ENCODE results near the gene FRMD7.
"Not testable (repeated sequence)": the region's sequence is repeated elsewhere in the genome, so short reads cannot be mapped to it uniquely, and the experiment has no call there.

Gene FRMD7

GRCh38 chrX:132101206-132101605 lies 26.6 kb downstream of the FRMD7 start:
- H3K27me3 ChIP-seq (ENCODE audit: control insufficient read depth, insufficient read depth, low read length), result no peaks in the 10 kb centered on the region
- no peak overlapping the region for H3K9ac ChIP-seq
- TF ChIP-seq CTCF (IDR thresholded peaks at IDR 0.05), result no peak
- H3K79me2 ChIP-seq, result no peaks in the 10 kb centered on the region
- H3K36me3 ChIP-seq (ENCODE audit: control insufficient read depth, insufficient read depth, low read length), result no peaks in the 10 kb centered on the region
- H3K4me3 ChIP-seq (ENCODE audit: low read depth, low read length), result no peak overlapping the region
- H3K4me2 ChIP-seq (ENCODE audit: low read length), result no peak overlapping the region
- no peaks in the 10 kb centered on the region for H3K4me1 ChIP-seq
- H2AFZ ChIP-seq, result no peak overlapping the region
- no peaks in the 10 kb centered on the region for H3K9me3 ChIP-seq (ENCODE audit: control insufficient read depth, low read length)
- no peak overlapping the region for H3K27ac ChIP-seq

- H3K36me3 ChIP-seq (ENCODE audit: control insufficient read depth, insufficient read depth, low read length); H3K4me1 ChIP-seq; H3K4me2 ChIP-seq (ENCODE audit: low read length); H2AFZ ChIP-seq; H3K9me3 ChIP-seq (ENCODE audit: control insufficient read depth, low read length); H3K27me3 ChIP-seq (ENCODE audit: control insufficient read depth, insufficient read depth, low read length); H3K9ac ChIP-seq; H3K4me3 ChIP-seq (ENCODE audit: low read depth, low read length); H3K27ac ChIP-seq; H3K79me2 ChIP-seq: not testable (repeated sequence)
Observed at GRCh38 chrX:132098704-132099103, 29.1 kb downstream of the FRMD7 start.

- H3K27ac ChIP-seq, result no peak overlapping the region
- no peak overlapping the region for H3K4me2 ChIP-seq (ENCODE audit: low read length)
- no peaks in the 10 kb centered on the region for H3K9me3 ChIP-seq (ENCODE audit: control insufficient read depth, low read length)
- H2AFZ ChIP-seq, result no peak overlapping the region
- H3K9ac ChIP-seq, result no peak overlapping the region
- H3K4me1 ChIP-seq, result no peaks in the 10 kb centered on the region
- no peaks in the 10 kb centered on the region for H3K36me3 ChIP-seq (ENCODE audit: control insufficient read depth, insufficient read depth, low read length)
- no peak overlapping the region for H3K4me3 ChIP-seq (ENCODE audit: low read depth, low read length)
- no peak for TF ChIP-seq CTCF (IDR thresholded peaks at IDR 0.05)
- no peaks in the 10 kb centered on the region for H3K27me3 ChIP-seq (ENCODE audit: control insufficient read depth, insufficient read depth, low read length)
- H3K79me2 ChIP-seq, result no peaks in the 10 kb centered on the region
Observed at GRCh38 chrX:132094164-132094563, 33.7 kb downstream of the FRMD7 start.

GRCh38 chrX:132093239-132093860 lies 34.5 kb downstream of the FRMD7 start:
- no peaks in the 10 kb centered on the region for H3K79me2 ChIP-seq
- no peaks in the 10 kb centered on the region for H3K9me3 ChIP-seq (ENCODE audit: control insufficient read depth, low read length)
- no peak overlapping the region for H3K4me3 ChIP-seq (ENCODE audit: low read depth, low read length)
- no peaks in the 10 kb centered on the region for H3K27me3 ChIP-seq (ENCODE audit: control insufficient read depth, insufficient read depth, low read length)
- no peak overlapping the region for H2AFZ ChIP-seq
- H3K27ac ChIP-seq, result no peak overlapping the region
- no peak overlapping the region for H3K4me2 ChIP-seq (ENCODE audit: low read length)
- no peak overlapping the region for H3K9ac ChIP-seq
- no peaks in the 10 kb centered on the region for H3K4me1 ChIP-seq
- no peaks in the 10 kb centered on the region for H3K36me3 ChIP-seq (ENCODE audit: control insufficient read depth, insufficient read depth, low read length)
- no peak for TF ChIP-seq CTCF (IDR thresholded peaks at IDR 0.05)

GRCh38 chrX:132092439-132093065 lies 35.3 kb downstream of the FRMD7 start:
- no peaks in the 10 kb centered on the region for H3K36me3 ChIP-seq (ENCODE audit: control insufficient read depth, insufficient read depth, low read length)
- H3K9me3 ChIP-seq (ENCODE audit: control insufficient read depth, low read length), result no peaks in the 10 kb centered on the region
- TF ChIP-seq CTCF (IDR thresholded peaks at IDR 0.05), result peak; percentile 87
- H3K27ac ChIP-seq, result no peak overlapping the region
- no peak overlapping the region for H3K4me3 ChIP-seq (ENCODE audit: low read depth, low read length)
- no peaks in the 10 kb centered on the region for H3K27me3 ChIP-seq (ENCODE audit: control insufficient read depth, insufficient read depth, low read length)
- no peaks in the 10 kb centered on the region for H3K79me2 ChIP-seq
- H3K4me1 ChIP-seq, result no peaks in the 10 kb centered on the region
- H2AFZ ChIP-seq, result no peak overlapping the region
- no peak overlapping the region for H3K4me2 ChIP-seq (ENCODE audit: low read length)
- no peak overlapping the region for H3K9ac ChIP-seq

Measured in parathyroid adenoma (tissue), 2 donors.